SK-N-MC (cell line): Measurements from ENCODE around the gene PRSS1.
"Not testable (repeated sequence)": the region's sequence is repeated elsewhere in the genome, so short reads cannot be mapped to it uniquely, and the experiment has no call there.

Experiments
- DNase-seq: peaks from one replicate; pipeline ENCODE4 v3.0.0-alpha.2; 2011; ENCODE audit warnings: low read depth, low spot score
- H3K27ac ChIP-seq: fragments of 200-600 bp; sonication (generic); 2 replicates; pipeline ENCODE4 v1.5.1; 2016; ENCODE audit warnings: mixed run types
- H3K36me3 ChIP-seq: fragments of 200-600 bp; sonication (generic); 2 replicates; pipeline ENCODE4 v1.6.1; 2017; ENCODE audit warnings: antibody characterized with exemption, low read length, mixed read lengths; ENCODE audit not compliant: insufficient read depth
- H3K4me3 ChIP-seq: fragments of 200-600 bp; sonication (generic); 2 replicates; pipeline ENCODE4 v1.5.1; 2016
- H3K9ac ChIP-seq: fragments of 200-600 bp; sonication (generic); 2 replicates; pipeline ENCODE4 v1.8.0; 2017; ENCODE audit warnings: mixed run types, mixed read lengths; ENCODE audit not compliant: insufficient read length
- H3K9me3 ChIP-seq: fragments of 200-600 bp; sonication (generic); 2 replicates; pipeline ENCODE4 v1.6.1; 2017; ENCODE audit warnings: low read depth, mild to moderate bottlenecking, antibody characterized with exemption, low read length, moderate library complexity, mixed read lengths
- EZH2 ChIP-seq: fragments of 200-600 bp; sonication (generic); IDR thresholded peaks from one replicate; pipeline ENCODE4 v1.6.1; 2017; ENCODE audit warnings: antibody characterized with exemption
- FOXP2 ChIP-seq: optimal IDR thresholded peaks from 2 replicates; pipeline ENCODE3; 2011; ENCODE audit warnings: mild to moderate bottlenecking, moderate library complexity; ENCODE audit not compliant: insufficient read depth; ENCODE audit errors: extremely low read length, control extremely low read depth
- POLR2AphosphoS5 ChIP-seq: IDR thresholded peaks from 2 replicates; pipeline ENCODE4 v1.6.1; 2012; ENCODE audit warnings: mild to moderate bottlenecking, low read depth, low read length, borderline replicate concordance

Gene PRSS1

DNA sequence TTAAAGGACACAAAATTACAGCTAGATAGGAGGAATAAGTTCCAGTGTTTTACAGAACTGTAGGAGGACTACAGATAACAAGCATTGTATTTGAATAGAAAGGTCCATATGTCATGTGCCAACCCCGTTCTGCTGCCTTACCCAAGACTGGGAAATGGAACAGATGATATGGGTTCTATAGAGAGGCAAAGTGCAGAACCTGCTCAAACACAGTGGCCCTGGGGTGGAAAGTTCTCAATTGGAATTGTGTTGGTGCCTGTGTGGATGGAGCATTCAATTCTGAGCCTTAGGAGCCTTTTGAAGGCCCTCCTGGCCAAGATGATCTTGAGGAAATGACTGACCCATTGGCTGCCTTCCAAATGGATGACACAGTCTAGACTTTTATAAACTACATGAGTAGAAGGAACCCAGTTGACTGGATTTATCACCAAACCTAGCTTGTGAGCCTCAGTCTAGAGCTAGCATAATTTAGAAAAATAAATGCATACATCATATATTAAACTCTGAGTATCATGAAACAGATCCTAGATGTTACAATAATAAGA, 4.1 kb upstream of the PRSS1 start:
- H3K27ac ChIP-seq = no peak overlapping the region
- H3K4me3 ChIP-seq = no peak overlapping the region
- no peaks in the 10 kb centered on the region for H3K36me3 ChIP-seq
- no peaks in the 10 kb centered on the region for H3K9me3 ChIP-seq
- TF ChIP-seq FOXP2 = no peak
- no peak for TF ChIP-seq POLR2AphosphoS5
- no peak for TF ChIP-seq EZH2
- no peak for DNase-seq
- H3K9ac ChIP-seq = no peak overlapping the region

DNA sequence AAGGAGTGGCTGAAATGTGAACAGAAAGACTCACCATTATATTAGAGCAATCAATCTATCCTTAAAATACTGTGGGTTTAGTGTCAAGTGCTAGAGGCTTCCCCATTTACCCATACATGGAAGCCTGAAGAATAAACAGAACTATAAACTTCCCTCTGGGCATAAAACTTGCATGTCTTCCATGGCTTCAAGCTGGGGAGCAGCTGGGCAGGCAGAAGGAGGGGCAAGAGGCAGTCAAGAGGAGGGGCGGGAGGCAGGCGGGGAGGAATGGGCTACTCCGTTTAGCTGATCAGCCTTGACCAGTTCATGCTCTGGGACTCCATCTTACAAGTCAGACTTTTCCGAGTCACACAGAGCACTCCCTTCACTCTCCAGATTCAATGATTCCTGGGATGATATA, 3.5 kb upstream of the PRSS1 start:
- no peak for DNase-seq
- H3K9me3 ChIP-seq = no peaks in the 10 kb centered on the region
- no peak overlapping the region for H3K9ac ChIP-seq
- TF ChIP-seq FOXP2 (no peak), EZH2 (no peak), POLR2AphosphoS5 (no peak)
- no peaks in the 10 kb centered on the region for H3K36me3 ChIP-seq
- H3K27ac ChIP-seq = no peak overlapping the region
- no peak overlapping the region for H3K4me3 ChIP-seq

DNA sequence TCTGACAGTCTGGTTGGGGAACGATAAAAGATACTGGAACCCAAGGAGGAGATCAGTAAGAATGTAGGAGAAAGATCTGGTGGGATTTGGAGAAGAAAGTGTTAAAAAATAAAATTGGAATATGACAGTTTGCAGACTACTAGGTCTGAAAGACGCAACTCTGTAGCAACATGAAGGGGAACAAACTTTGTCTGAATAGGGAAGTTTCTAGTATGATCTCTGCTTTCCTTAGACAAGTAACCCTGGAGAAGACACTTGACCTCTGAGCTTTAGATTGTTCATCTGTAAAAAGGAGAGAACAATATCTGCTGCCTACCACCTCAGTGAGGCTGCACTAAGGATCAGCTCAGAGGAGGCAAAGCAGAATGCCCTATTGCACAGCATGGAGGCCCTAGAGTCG, 3.0 kb upstream of the PRSS1 start:
- H3K27ac ChIP-seq = no peak overlapping the region
- no peak overlapping the region for H3K9ac ChIP-seq
- DNase-seq = no peak
- H3K36me3 ChIP-seq = no peaks in the 10 kb centered on the region
- H3K4me3 ChIP-seq = no peak overlapping the region
- TF ChIP-seq FOXP2 (no peak), POLR2AphosphoS5 (no peak), EZH2 (no peak)
- no peaks in the 10 kb centered on the region for H3K9me3 ChIP-seq

DNA sequence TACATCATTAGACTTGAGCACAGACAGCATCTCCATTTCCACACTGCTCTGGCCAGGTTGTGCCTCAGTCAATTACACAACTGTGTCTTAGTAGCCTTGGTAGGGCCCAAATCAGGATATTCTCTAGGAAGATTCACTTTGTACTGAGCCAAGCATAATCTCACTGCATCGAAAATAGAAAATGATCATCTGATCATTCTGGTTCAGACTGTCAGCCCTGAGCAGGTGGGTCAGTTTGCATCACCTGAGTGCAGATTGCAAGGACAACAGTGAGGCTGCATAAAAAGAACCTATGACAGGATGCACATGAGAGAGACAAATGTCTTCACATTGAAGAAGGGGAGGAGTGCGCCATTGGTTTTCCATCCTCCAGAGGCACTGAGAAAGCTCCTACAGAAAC, 862 bp upstream of the PRSS1 start:
- not testable (repeated sequence) for H3K9ac ChIP-seq, DNase-seq, H3K27ac ChIP-seq, H3K4me3 ChIP-seq, H3K9me3 ChIP-seq, H3K36me3 ChIP-seq

DNA sequence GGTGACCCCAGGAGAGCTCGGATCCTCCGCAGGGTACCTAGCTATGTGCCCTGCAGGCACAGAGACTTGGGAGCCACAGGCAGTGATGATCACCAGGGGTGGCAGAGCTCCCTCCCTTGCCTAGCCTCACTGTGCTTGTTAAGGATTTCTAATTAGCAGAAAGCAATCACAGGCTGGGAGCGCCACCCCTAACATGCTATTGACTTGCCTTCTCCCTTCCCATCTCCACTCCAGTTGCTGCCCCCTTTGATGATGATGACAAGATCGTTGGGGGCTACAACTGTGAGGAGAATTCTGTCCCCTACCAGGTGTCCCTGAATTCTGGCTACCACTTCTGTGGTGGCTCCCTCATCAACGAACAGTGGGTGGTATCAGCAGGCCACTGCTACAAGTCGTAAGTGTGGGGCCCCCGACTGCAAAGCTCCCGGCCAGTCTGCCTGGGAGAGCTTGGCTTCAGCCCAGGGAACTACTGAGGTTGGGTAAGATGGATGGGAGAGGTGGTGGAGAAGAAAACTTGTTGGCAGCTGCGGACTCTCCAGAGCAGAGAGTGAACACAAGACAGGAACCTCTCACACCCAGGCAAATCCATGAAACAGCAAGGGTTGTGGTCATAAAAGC, 1.2 kb downstream of the PRSS1 start:
- no peak for TF ChIP-seq EZH2
- no peak for TF ChIP-seq POLR2AphosphoS5
- no peak for TF ChIP-seq FOXP2
- Histone ChIP-seq H3K27ac (no peak overlapping the region), H3K4me3 (no peak overlapping the region), H3K9me3 (no peaks in the 10 kb centered on the region), H3K36me3 (no peaks in the 10 kb centered on the region), H3K9ac (no peak overlapping the region)
- no peak for DNase-seq

DNA sequence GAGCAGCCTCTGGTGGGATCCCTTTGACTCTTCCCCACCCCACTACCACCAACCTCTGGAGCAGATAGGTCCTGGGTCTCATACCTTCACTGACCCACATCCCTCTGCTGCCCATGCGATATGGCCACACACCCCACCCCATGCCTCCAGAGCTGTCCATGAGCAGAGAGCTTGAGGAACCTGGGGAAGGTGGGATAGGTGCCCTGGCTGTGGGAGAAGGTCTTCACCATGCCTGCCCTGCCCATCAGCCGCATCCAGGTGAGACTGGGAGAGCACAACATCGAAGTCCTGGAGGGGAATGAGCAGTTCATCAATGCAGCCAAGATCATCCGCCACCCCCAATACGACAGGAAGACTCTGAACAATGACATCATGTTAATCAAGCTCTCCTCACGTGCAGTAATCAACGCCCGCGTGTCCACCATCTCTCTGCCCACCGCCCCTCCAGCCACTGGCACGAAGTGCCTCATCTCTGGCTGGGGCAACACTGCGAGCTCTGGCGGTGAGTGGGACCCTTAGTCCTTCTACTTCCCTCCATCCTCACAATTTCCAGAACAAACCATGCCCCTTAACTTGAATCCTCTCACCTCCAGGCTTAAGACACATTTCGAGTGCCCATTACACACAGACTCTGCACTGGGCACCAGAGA, 2.4 kb downstream of the PRSS1 start:
- DNase-seq, H3K9me3 ChIP-seq, H3K4me3 ChIP-seq, H3K27ac ChIP-seq, H3K9ac ChIP-seq, H3K36me3 ChIP-seq: not testable (repeated sequence)

DNA sequence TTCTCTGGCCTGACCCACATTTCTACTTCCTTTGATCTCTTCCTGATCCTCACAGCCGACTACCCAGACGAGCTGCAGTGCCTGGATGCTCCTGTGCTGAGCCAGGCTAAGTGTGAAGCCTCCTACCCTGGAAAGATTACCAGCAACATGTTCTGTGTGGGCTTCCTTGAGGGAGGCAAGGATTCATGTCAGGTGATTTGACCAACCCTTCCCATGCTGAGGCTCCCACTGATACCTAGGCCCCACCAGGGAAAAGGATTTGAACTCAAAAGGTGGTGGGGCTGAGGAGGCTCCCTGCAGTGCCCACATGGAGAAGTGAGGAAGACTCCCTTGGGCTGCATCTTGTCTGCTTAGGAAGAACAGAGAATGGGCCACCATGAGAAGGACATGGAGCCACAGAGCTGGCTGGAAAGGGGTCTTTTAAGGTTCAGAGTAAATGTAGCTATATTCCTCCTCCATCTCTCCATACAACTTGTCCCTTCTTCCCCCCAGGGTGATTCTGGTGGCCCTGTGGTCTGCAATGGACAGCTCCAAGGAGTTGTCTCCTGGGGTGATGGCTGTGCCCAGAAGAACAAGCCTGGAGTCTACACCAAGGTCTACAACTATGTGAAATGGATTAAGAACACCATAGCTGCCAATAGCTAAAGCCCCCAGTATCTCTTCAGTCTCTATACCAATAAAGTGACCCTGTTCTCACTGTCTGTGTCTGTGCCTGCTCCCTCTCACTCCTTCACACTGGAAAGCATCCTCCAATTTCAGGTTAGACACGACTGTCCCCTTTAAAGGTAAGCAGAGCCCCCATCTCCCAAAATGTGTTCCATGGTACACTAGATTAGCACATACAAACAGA, 3.3 kb downstream of the PRSS1 start:
- H3K36me3 ChIP-seq = no peaks in the 10 kb centered on the region
- H3K9ac ChIP-seq = no peak overlapping the region
- no peak overlapping the region for H3K27ac ChIP-seq
- no peak for TF ChIP-seq POLR2AphosphoS5
- no peak for TF ChIP-seq FOXP2
- no peak for TF ChIP-seq EZH2
- DNase-seq = no peak
- no peaks in the 10 kb centered on the region for H3K9me3 ChIP-seq
- H3K4me3 ChIP-seq = no peak overlapping the region

DNA sequence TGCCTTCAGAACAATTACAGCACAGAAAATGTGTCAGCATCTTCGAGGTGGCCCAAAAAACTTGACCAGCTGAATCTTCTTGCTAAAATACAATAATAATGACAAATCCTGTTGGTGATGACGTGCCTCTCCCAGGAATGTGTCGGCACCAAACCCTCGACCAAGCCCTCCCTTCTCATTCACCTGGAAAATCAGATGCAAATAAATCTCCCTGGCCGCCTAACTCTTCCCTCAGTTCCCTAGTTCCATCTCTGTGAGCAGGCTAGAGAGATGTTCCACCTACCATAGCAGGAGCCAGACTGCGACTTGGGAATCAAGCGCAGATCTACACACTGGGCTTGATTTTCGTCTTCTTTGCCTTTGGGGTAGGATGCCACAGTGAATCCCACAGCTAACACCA, 4.1 kb downstream of the PRSS1 start:
- TF ChIP-seq FOXP2 = no peak
- TF ChIP-seq POLR2AphosphoS5 = no peak
- no peak for TF ChIP-seq EZH2
- Histone ChIP-seq H3K27ac (no peak overlapping the region), H3K4me3 (no peak overlapping the region), H3K9ac (no peak overlapping the region), H3K9me3 (no peaks in the 10 kb centered on the region), H3K36me3 (no peaks in the 10 kb centered on the region)
- DNase-seq = no peak

DNA sequence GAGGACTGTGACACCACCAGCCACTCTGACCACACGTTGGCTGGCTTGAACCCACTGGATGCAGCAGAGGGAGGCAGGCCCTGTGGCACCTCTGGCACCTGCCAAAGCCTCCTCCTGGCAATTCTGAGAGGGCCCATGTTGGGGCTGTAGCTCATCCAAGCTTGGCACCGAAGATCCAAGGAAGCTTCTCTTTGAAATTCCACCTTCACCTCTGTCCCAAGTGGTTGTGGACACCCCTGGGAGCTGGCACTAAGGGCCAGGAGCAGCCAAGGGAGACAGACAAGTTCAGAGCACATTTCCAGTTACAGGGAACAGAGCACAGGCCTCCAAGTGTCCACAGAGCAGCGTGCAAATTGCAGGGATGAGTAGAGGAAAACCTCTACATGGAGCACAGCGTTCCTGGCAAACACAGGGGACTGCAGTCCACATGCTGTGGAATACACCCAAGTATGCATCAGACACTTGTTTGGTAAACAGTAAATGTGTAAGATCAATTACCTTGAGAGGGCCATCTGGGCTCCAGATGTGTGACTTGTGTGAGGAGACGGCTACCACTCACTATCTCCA, 4.7 kb downstream of the PRSS1 start:
- H3K4me3 ChIP-seq, H3K9ac ChIP-seq, DNase-seq, H3K36me3 ChIP-seq, H3K27ac ChIP-seq, H3K9me3 ChIP-seq: not testable (repeated sequence)
